ENCODE results near the gene EGR4. TPM values are rescaled to one million over a fixed set of nuclear protein-coding genes. Genes with fewer than 3 reads are reported as not detected.

EGR4 gene
- polyA plus RNA-seq, 2 of the 4 experiments (the other 2 are of a cell fraction) = 0.03 TPM; not detected in 1

DNA sequence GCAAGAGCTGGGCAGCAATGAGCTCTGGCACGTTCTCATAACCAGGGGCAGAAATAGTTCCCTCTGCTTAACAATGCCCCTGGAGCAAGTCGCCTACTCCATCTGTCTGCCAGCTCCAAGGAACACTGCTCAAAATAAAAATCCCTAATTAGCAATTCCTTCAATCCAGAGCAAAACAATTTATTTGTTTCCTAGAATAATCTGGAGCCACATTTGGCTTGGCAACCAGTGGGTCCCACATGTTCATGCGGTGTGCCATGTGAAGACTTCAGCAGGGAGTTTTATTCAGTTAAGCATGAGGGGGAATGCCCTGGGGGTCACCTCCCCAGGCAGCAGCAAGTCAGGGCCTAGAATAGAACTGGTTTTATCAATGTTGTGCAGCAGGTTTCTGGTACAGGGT, 7.6 kb upstream of the EGR4 start:
- Histone ChIP-seq H3K4me2 (no peak overlapping the region), H3K9me3 (no peaks in the 10 kb centered on the region), H3K27ac (no peak overlapping the region), H3K4me3 (no peak overlapping the region), H3K4me1 (no peaks in the 10 kb centered on the region)
- WGBS (ENCODE audit: missing lambda C conversion rate) = 35% methylated on average over 3 of the region's 3 CpGs
- no peak for FAIRE-seq
- CTCF ChIA-PET = interaction anchor here (1.8 kb wide), 1 partner anchor 11 kb away, joined by 24 read pairs; no protein-coding TSS in a partner anchor
- no peak for TF ChIP-seq USF2 (IDR thresholded peaks at IDR 0.05)
- TF ChIP-seq, protein P1, sequence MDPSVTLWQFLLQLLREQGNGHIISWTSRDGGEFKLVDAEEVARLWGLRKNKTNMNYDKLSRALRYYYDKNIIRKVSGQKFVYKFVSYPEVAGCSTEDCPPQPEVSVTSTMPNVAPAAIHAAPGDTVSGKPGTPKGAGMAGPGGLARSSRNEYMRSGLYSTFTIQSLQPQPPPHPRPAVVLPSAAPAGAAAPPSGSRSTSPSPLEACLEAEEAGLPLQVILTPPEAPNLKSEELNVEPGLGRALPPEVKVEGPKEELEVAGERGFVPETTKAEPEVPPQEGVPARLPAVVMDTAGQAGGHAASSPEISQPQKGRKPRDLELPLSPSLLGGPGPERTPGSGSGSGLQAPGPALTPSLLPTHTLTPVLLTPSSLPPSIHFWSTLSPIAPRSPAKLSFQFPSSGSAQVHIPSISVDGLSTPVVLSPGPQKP (IDR thresholded peaks at IDR 0.05; ENCODE audit: low read depth, low read length) = no peak
- no peak for TF ChIP-seq RAD21 (conservative IDR thresholded peaks at IDR 0.05 in 1 of 2, IDR thresholded peaks at IDR 0.05 in 1 of 2)
- TF ChIP-seq FOSB (CRISPR knock-in tag; IDR thresholded peaks at IDR 0.05) = no peak
- TF ChIP-seq EHF (CRISPR knock-in tag; IDR thresholded peaks at IDR 0.05) = no peak
- no peak for TF ChIP-seq RCOR1 (IDR thresholded peaks at IDR 0.05; ENCODE audit: low read depth, low read length)
- TF ChIP-seq EP300 (IDR thresholded peaks at IDR 0.05) = no peak
- POLR2A ChIA-PET = no interaction called here
- no peak for ATAC-seq
- no peak for DNase-seq (ENCODE audit: low read depth in 1 of 2, low spot score in 1 of 2)

DNA sequence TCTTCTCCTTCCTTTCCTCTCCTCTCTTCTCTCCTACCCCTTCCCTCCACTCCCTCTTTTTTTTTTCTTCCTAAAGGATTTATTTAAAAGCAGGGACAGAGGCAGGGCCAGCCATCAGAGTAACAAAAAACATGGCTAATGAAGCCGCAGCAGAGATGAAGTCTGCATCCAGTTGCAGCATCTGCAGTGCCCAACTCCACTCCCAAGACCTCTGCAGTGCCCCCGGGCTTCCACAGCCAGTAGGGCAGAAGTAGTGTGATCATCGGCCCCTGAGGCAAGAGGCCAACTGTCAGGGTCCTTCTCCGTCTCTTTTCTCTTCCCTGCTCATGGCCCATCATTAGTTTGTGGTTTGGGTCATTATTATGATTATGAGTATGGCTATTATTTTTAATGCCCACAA, 4.2 kb upstream of the EGR4 start:
- DNase-seq (ENCODE audit: low read depth in 1 of 2, low spot score in 1 of 2) = no peak
- POLR2A ChIA-PET = no interaction called here
- CTCF ChIA-PET = interaction anchor here (0.6 to 1.5 kb wide), 2 partner anchors 9 to 11 kb away, joined by 3 to 5 read pairs; no protein-coding TSS in a partner anchor

DNA sequence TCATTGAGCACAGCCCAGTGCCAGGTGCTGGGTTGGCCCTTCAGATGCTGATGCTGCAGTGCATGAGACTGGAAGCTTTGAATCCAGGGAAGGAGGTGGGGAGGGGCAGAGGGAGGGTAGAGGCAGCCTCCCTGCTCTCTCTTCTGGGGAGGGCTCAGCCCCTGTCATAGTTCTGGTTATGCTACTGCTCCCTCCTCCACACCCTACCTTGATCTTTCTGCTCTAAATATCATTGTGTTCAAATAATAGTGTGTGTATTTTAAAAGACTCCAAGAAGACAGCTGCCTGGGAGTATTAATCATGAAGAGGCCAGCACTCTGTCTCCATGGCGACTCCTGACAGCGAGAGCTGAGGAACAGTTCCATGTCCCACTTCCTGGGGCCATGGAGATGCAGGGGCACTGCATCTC, 3.8 kb upstream of the EGR4 start:
- Histone ChIP-seq H3K4me2 (no peak overlapping the region), H3K9me3 (peaks cover 5% of the 10 kb centered on the region; the same call in 2 of the 3 replicates), H3K4me1 (peaks cover 8% of the 10 kb centered on the region; the same call in 1 of the 3 replicates), H3K4me3 (no peak overlapping the region), H3K27ac (no peak overlapping the region)
- ChIA-PET CTCF (interaction anchor here (1.2 to 1.5 kb wide), 2 partner anchors 9 to 14 kb away, joined by 3 to 5 read pairs; no protein-coding TSS in a partner anchor), POLR2A (no interaction called here)
- WGBS (ENCODE audit: missing lambda C conversion rate) = 18% methylated on average over 2 of the region's 2 CpGs
- no peak for TF ChIP-seq CEBPB (IDR thresholded peaks at IDR 0.05)
- TF ChIP-seq MYC (IDR thresholded peaks at IDR 0.05; ENCODE audit: borderline replicate concordance, low read length) = no peak
- no peak for TF ChIP-seq SMC3 (IDR thresholded peaks at IDR 0.05)
- TF ChIP-seq RAD21 (conservative IDR thresholded peaks at IDR 0.05 in 1 of 2, IDR thresholded peaks at IDR 0.05 in 1 of 2) = no peak
- TF ChIP-seq NFE2L2 (conservative IDR thresholded peaks at IDR 0.05; ENCODE audit: low read length) = no peak
- TF ChIP-seq BCL3 (IDR thresholded peaks at IDR 0.05) = no peak
- TF ChIP-seq HOXB5 (CRISPR knock-in tag; IDR thresholded peaks at IDR 0.05) = no peak
- TF ChIP-seq ATOH8 (CRISPR knock-in tag; IDR thresholded peaks at IDR 0.05; ENCODE audit: low read depth) = no peak
- TF ChIP-seq HES2 (IDR thresholded peaks at IDR 0.05) = no peak
- no peak for TF ChIP-seq NPAS2 (CRISPR knock-in tag; IDR thresholded peaks at IDR 0.05; ENCODE audit: borderline replicate concordance)
- FAIRE-seq (no peak), DNase-seq (ENCODE audit: low read depth in 1 of 2, low spot score in 1 of 2) (no peak), ATAC-seq (no peak)

More for the DNA sequence above, 4.2 kb upstream of the EGR4 start:
- Histone ChIP-seq H3K9me3 (peaks cover 5% of the 10 kb centered on the region; the same call in 2 of the 3 replicates), H3K4me3 (no peak overlapping the region), H3K27ac (no peak overlapping the region), H3K4me2 (no peak overlapping the region), H3K4me1 (peaks cover 5% of the 10 kb centered on the region; the same call in 1 of the 3 replicates)
- FAIRE-seq (no peak), ATAC-seq (no peak)
- TF ChIP-seq HES2 (IDR thresholded peaks at IDR 0.05) = no peak
- 22% methylated on average over 4 of the region's 4 CpGs for WGBS (ENCODE audit: missing lambda C conversion rate)
